Fibroblast of lung (primary cell): Measurements from ENCODE around the gene JARID2.

Source experiments
- CTCF ChIP-seq, 2 donors: IDR thresholded peaks in 1 of 2; conservative IDR thresholded peaks in 1 of 2; 1 replicate in 1 of 2; 2 replicates in 1 of 2; pipeline ENCODE4 v1.5.1; 2011 to 2012; ENCODE audit warnings: low read length in 2 of 2, control low read depth in 1 of 2, inconsistent platforms in 1 of 2, low read depth in 1 of 2, mild to moderate bottlenecking in 1 of 2
- EZH2 ChIP-seq: IDR thresholded peaks from 2 replicates; pipeline ENCODE4 v1.5.1; 2012; ENCODE audit warnings: low read length, control low read depth, mild to moderate bottlenecking; ENCODE audit errors: missing control alignments

DNA sequence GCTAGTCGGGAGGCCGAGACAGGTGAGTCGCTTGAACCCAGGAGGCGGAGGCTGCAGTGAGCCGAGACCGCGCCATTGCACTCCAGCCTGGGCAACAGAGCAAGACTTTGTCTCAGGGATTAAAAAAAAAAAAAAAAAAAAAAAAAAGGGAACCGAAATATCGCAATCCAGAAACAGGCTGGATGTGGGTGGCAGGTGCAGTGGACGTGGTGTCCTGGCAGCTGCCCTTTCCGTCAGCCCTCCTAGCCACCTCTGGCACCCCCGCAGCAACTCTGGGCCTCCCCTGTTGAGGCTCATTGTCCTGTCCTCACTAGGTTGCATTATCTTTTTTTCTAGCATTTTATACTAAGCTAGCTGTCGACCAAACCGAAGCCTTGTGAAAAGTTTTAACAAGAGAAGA lies 303.5 kb downstream of the JARID2 start:
- TF ChIP-seq EZH2 (no peak), CTCF (conservative IDR thresholded peaks at IDR 0.05 in 1 of 2, IDR thresholded peaks at IDR 0.05 in 1 of 2; ENCODE audit: low read depth in 1 of 2, low read length in 2 of 2) (no peak)
